Epithelial cell of esophagus (primary cell): ENCODE data around the gene IRF4.

Experiments
- DNase-seq: peaks from one replicate; pipeline ENCODE4 v3.0.0; 2010; ENCODE audit warnings: low read depth
- H3K4me3 ChIP-seq: 2 replicates; pipeline ENCODE4 v1.5.1; 2011; ENCODE audit warnings: mild to moderate bottlenecking, low read length, control low read depth
- CTCF ChIP-seq: IDR thresholded peaks from 2 replicates; pipeline ENCODE4 v1.5.1; 2011; ENCODE audit warnings: low read depth, mild to moderate bottlenecking, low read length, control low read depth, inconsistent platforms; ENCODE audit not compliant: insufficient read depth; ENCODE audit errors: missing control alignments

The IRF4 gene

GRCh38 chr6:394641-395289 is 3.2 kb downstream of the IRF4 start:
- H3K4me3 ChIP-seq = no peak overlapping the region

DNA sequence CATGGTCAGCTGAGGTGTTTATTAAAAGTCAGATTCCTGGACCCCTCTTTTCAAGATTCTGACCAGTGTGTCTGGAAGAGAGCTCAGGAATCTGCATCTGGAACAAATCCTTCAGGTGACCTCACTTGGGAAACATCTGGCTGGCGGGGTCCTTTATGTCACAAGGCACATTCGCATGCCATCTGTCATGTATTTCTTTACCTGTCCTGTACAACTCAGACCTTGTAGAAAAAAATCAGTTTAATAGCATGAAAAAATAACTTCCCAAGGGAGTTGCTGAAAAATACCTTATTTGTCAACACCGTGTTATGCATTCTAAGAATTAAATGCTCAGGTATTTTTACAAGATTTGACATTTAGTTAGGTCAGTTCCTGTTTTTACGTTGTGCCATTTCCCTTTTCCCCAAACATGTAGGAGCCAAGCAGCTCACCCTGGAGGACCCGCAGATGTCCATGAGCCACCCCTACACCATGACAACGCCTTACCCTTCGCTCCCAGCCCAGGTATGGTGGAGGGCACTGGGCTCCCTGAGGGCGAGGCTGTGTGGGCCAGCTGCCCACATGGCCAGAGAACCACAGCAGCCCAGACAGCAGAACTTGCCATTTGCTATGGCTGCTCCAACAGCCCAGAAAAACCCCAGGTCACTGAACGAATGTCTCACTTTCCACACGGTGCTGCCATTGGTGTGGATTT is 4.0 kb downstream of the IRF4 start:
- no peak for TF ChIP-seq CTCF
- H3K4me3 ChIP-seq = no peak overlapping the region
- DNase-seq = no peak

More at GRCh38 chr6:394641-395289, 3.2 kb downstream of the IRF4 start:
- DNase-seq = no peak
- TF ChIP-seq CTCF = no peak

GRCh38 chr6:396126-396520 is 4.6 kb downstream of the IRF4 start:
- no peak for TF ChIP-seq CTCF
- H3K4me3 ChIP-seq = no peak overlapping the region
- DNase-seq = no peak

GRCh38 chr6:397056-397455 is 5.5 kb downstream of the IRF4 start:
- no peak for TF ChIP-seq CTCF
- no peak overlapping the region for H3K4me3 ChIP-seq
- no peak for DNase-seq

GRCh38 chr6:397604-398003 is 6.1 kb downstream of the IRF4 start:
- no peak for DNase-seq
- TF ChIP-seq CTCF = no peak
- H3K4me3 ChIP-seq = no peak overlapping the region

DNA sequence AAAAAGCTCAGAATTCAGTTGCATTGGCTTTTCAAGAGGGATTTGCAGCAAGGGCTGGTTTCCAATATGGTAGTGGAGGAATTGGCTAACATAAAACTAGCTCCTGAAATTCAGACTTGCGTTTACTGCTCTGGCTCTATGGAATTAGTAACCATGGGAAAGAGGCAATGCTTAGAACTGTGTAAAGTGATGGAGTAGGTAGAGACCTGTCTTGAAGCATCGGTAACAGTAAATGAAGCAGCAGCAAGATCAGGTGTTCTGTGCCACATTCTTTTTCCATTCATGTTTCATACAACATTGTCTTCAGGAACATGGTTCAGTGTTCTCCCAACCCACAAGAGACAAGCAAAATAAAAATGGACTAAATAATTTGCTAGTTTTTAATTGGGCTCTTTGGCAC is 6.5 kb downstream of the IRF4 start:
- no peak for TF ChIP-seq CTCF
- DNase-seq = no peak
- no peak overlapping the region for H3K4me3 ChIP-seq
